GM18870 (cell line): ENCODE data around the gene PI4KB.

Experiments used
- ATAC-seq: cut with Tn5 transposase; IDR thresholded peaks from one replicate; pipeline ENCODE4 v1.9.1; 2021; ENCODE audit warnings: moderate library complexity; ENCODE audit not compliant: unreplicated experiment

Gene PI4KB

GRCh38 chr1:151312826-151313225, 14.4 kb downstream of the PI4KB start:
- no peak for ATAC-seq

GRCh38 chr1:151312411-151312810, 14.8 kb downstream of the PI4KB start:
- no peak for ATAC-seq

DNA sequence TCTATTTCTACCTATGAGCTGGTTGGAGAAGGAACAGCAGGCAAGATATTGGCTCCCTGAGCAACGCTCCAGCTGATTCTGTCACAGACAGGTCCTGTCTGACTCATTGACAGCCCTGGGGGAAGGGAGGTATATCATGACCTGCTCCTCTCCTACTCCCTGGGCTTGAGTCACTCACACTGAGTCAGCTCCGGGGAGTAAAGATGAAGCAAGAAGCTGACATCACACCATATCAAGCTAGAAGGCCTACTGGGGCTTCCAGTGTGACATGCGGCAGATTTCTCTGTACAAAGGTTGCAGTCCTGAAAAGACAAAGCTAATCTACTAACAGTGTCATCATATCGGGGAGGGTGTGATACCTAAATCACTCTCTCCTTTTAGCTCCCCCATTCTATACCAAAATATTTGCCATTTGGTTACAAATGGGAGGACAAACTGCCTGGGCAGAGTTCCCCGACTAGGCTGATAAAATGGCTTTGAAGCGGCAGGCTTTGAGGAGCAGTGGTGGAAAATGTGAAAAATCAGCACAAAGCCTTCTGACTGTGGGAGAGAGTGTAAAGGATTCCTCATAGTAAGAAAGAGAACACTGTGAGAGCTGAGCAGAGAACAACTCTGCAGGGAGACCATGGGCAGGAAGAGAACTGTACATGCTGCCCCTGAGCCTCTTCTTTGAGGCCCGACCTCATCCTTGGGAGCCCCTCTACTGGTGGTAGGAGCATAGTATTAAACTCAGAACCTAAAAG, 15.5 kb downstream of the PI4KB start:
- no peak for ATAC-seq

GRCh38 chr1:151311011-151311410, 16.2 kb downstream of the PI4KB start:
- no peak for ATAC-seq

DNA sequence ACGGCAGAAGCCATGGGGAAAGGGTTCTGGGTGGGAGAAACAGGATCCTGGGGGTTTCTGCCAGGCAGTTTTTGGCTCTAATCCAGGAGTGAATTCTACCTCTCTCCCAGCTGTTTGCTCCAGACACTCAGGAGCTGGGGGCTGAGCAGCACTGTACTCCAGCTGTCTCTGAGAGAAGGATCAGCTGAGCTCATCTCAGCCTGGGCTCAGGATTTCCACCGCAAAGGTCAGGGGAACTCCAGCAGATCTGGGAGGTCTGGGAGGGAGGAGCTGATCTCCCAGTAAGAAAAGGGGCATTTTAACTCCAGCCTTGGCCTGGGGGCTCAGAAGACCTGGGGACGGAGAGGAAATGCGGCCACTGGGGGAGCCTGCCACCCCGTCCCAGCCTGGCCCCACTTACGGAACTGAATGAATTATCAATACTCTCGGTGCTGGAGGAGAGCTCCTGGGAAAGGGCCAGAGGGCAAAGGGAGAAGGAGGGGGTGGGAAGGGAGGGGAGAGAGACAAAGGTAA, 17.3 kb downstream of the PI4KB start:
- no peak for ATAC-seq

- no peak for ATAC-seq
Measured at GRCh38 chr1:151294742-151295462, 32.3 kb downstream of the PI4KB start.

GRCh38 chr1:151293093-151293492, 34.1 kb downstream of the PI4KB start:
- no peak for ATAC-seq

DNA sequence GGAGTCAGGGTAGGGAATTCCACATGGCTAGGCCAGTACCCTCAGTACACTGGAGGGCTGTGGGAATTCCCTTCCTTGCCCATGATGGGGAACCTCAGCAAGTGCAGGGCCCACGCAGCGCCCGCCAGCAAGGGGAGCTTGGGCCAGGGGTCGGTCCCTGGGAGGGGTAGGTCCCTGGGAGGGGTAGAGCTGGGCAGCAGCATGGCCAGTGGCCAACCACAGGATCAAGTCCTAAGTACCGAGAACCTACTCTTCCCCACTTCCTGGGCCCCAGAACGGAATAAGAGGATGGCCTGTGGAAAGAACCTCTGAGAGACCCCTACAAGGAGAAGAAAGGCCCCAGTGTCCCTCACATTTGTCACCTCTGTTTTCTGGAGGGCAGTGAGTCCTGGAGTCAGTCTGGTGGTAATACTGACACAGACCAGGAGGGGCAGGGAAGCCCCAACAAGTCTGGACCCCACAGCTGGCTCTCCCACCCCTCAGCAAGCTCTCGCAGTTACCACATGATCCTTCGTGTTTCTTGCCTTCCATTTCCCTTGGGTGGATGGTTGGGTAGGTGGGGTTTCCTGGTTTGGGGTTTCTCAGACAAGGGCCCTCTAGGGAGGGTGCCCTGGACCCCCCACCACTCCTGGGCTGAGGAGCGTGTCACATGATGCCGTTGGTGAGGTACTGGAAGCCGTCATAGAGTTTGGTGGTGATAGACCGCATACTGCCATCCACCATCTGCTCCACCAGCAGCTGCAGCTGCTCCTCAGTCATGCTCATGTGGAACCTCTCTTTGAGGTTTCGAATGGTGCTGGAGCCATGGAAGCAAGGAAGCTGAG, 34.8 kb downstream of the PI4KB start:
- no peak for ATAC-seq

- ATAC-seq = no peak
Measured at GRCh38 chr1:151290709-151291303, 36.4 kb downstream of the PI4KB start.

- ATAC-seq = no peak
Measured at GRCh38 chr1:151289991-151290708, 37.1 kb downstream of the PI4KB start.

GRCh38 chr1:151289080-151289935, 37.9 kb downstream of the PI4KB start:
- ATAC-seq = no peak

DNA sequence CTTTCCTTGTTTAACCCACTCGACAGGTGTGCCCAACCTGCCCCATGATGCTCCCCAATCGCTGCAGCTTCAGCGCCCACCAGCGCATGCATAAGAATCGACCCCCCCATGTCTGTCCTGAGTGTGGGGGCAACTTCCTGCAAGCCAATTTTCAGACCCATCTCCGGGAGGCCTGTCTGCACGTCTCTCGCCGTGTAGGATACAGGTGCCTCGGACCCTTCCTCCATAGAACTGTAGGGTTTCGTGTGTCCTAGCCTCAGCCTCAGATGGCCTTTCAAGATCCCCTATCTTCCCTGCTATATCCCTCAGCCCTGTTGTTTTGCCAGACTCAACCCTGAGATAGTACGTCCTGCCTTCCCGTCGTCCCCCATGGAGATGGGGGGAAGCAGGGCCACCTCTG, 38.7 kb downstream of the PI4KB start:
- no peak for ATAC-seq

DNA sequence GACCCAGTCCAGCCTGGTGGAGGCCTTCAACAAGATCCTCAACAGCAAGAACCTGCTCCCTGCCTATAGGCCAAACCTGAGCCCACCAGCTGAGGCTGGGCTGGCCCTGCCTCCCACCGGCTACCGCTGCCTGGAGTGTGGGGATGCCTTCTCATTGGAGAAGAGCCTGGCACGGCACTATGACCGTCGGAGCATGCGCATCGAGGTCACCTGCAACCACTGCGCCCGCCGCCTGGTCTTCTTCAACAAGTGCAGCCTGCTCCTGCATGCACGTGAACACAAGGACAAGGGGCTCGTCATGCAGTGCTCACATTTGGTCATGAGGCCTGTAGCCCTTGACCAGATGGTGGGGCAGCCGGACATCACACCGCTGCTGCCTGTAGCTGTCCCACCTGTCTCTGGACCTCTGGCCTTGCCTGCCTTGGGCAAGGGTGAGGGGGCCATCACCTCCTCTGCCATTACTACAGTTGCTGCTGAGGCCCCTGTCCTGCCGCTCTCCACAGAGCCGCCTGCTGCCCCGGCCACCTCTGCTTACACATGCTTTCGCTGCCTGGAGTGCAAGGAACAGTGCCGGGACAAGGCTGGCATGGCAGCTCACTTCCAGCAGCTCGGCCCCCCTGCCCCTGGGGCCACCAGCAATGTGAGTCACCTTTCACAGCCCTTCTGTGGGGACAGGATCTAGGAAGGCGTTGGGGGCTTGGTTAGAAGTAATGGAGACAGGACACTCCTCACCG, 39.3 kb downstream of the PI4KB start:
- ATAC-seq = no peak

DNA sequence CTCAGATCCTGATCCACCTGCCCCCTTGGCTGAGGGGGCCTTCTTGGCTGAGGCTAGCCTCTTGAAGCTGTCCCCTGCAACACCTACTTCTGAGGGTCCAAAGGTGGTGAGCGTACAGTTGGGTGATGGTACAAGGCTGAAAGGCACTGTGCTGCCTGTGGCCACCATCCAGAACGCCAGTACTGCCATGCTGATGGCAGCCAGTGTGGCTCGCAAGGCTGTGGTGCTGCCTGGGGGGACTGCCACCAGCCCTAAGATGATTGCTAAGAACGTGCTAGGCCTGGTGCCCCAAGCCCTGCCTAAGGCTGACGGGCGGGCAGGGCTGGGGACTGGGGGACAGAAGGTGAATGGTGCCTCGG, 39.9 kb downstream of the PI4KB start:
- no peak for ATAC-seq

- ATAC-seq = no peak
Measured at GRCh38 chr1:151286619-151287340, 40.4 kb downstream of the PI4KB start.

DNA sequence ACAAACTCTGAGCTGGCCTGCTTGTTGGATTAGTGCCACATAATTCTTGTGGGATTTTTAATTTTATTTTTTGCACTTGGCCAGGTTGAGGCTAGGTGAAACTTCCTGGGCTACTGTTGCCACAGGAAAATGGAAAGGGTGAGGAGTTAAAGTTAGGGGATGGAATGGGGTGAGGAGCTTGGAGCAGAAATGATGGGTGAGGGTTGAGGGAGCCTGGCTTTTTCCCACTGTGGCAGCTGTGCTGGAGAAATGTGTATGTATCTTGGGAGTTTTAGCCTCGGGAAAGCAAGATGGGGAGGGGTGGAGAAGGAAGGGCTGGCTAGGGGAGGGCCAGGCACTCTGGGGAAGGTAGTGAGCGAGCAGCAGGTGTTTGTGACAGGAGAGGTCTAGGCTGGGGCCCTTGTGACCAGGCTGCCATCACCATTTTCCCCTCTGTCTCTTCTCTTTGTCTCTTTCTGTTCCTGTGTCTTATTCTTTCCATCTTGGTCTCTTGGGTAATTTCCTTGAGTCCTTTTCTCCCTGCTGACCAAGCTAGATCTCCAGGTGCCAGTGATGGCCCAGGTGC, 43.1 kb downstream of the PI4KB start:
- ATAC-seq = no peak

DNA sequence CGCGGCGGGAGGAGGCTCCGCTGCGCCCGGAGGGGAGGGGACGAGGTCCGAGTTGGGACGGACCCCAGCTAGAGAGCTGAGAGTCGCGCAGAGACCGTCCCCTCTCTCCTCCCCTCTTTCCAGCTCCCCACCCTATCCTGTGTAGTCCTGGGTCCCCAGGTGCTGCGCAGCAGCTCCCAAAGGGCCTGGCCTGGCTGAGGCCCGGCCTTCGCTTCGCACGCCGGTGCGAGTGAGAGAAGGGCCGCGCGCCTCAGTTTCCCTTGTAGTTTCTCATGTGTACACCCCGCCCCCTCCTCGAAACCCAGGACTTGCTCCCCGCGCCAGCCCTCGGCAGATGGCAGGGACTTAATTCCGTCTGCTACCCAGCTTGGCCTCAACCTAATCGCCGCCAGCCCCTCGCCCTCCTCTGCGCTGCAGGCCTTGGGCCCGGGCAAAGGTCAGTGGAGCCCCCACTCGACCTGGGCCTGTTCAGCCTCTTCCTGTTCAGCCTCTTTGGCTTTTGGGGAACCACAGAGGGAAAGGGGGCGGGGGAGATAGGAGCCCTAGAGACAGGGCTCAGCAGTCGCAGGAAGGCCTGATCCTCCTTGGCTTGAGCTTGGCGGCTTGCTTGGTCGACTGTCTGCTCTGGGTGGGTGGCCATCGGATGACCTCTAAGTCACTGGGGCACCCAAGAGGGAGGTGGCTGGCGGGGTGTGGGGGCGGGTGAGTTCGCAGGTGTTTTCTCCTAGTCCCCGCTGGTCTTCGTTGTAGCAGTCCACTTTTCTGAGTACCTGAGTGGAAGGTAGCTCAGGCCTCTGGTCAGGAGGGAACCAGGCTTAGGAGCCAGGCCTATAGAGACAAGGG, 44.1 kb downstream of the PI4KB start:
- no peak for ATAC-seq
